NOMO-1 (cell line): ENCODE measurements around the gene FUT8.

Experiments
- DNase-seq, 2 experiments: peaks; one replicate each; lab custom pipeline; 2025; ENCODE audit not compliant: unreplicated experiment in 2 of 2; lab: John Stamatoyannopoulos, UW

Gene FUT8

GRCh38 chr14:65412032-65412846 is at the start of gene FUT8:
Gene FUT8 (plus strand): TSS chr14:65412730. CDS start chr14:65561564, 148,834 bp downstream.
- DNase-seq, result peak; percentile 63 to 74

GRCh38 chr14:65366802-65367565 is 45.5 kb upstream of the FUT8 start:
- peak in 1 of 2 experiments; percentile 24 for DNase-seq

DNA sequence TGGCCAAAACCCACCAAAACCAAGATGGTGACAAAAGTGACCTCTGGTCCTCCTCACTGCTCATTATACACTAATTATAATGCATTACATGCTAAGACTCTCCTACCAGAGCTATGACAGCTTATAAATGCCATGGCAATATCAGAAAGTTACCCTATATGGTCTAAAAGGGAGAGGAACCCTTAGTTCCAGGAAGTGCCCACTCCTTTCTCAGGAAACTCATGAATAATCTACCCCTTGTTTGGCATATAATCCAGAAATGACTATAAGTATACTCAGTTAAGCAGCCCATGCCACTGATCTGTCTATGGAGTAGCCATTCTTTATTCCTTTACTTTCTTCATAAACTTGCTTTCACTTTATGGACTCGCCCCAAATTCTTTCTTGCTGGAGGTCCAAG is 43.0 kb upstream of the FUT8 start:
- DNase-seq, result no peak

DNA sequence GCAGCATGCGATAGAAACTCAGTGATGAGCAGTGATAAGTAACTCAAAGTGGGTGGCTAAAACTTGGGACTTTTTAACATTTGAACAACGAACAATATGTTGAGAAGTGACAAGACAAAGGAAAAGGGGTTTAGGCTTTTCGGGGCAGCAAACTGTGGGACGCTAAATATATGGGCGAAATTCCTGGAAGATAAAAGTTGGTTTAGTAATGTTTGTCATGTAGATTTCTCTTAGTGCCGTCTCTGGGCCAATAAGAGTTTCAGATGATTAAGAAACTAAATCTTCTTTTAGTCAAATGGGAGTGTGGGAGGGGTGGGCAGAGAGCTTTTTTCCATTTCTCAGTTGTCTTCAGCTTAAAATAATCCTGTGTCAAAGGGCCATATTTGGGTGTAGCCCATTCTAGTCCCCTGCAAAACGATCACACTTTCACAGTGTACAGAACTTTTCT is 41.7 kb upstream of the FUT8 start:
- no peak for DNase-seq

DNA sequence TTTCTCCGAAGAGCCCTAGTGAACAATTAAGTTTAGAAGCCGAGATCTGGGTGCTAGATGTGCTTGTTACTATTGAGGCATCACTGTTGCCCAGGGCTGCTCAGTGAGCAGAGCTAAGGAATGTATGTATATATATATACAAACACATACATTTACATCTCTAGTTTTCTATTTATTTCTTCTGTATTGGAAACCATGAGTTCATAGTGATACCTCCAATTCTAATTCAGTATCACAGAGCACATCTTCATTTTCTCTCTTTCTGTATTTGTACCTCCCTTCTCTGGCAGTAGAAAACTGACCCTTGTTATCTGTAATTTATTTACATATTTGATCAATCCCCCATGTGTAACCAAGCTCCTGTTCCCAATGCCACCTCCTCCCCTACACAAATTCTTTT is 40.7 kb upstream of the FUT8 start:
- no peak for DNase-seq

- DNase-seq, result no peak
Measured at GRCh38 chr14:65373016-65373670, 39.4 kb upstream of the FUT8 start.

DNA sequence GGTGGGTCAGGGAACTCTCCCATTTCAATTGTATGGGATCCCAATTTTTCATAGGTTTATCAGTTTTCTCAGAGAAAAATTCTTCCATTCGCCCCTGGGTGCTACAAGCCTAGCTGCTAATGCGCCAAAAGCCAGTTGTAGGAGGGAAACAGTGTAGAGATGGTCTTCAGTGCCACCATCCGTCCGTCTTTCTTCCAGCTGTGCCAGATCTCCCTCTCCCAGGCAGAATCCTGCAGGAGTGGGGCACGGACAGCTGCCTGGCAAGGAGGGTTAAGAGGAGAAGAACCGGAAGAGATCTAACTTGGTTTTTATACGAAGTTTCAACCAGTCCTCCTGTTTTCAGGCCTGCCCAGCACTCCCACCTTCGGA is 38.9 kb upstream of the FUT8 start:
- no peak for DNase-seq

GRCh38 chr14:65377576-65377975 is 35.0 kb upstream of the FUT8 start:
- no peak for DNase-seq

GRCh38 chr14:65382586-65382985 is 29.9 kb upstream of the FUT8 start:
- no peak for DNase-seq

DNA sequence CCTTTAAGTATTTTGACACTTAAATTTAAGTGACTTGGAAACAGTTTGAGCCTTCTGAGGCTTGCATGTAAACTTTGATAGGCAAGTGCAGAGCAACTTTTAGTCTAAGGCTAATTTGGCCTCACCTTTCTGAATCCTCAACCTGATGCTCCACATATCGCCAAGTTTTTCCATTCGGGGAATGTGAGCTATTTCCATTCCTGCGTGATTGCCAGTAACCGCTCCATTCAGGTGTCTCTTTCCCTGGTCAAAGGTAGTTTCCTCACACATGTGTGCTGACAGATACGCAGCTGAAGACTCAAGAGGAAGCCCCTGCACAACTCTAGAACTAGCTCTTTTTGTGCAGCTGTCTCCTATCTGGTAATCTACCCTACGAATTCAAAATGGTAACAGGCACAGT is 25.4 kb upstream of the FUT8 start:
- DNase-seq, result no peak

DNA sequence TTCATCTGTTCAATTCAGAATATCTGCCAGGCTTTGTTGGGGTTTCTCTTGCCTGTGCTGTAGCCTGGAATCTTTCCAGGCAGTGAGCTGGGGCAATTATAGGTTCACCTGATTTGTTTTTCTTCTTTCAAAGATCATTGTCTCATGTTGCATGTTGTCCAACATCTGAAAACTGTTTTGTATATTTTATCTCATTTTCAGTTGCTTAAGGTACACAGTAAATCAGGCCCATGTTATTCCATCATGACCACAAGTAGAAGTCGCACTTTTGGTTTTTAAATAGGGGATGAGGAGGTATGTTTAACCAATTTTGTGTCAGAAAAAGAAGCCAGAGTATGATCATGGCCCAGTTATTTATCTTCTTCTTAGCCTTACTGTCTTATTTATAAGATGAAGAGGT is 24.9 kb upstream of the FUT8 start:
- DNase-seq, result no peak

DNA sequence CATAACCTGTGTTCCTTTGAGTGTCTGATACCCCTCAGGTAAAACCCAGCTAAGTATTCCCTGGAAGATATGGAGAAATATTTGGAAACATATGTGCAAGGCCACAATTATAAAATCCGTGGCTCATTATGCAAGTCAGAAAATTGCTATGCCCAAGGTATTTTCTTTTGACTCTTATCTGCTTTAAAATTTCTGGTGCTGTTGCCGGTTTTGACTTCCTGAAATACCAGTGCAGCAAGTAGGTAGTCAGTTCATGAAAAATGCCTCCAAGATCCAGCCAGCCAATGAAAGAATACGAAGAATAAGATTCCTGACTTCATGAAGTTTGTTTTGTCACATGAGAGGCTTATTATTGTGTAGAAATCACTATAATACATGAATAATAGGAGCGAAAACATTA is 20.2 kb upstream of the FUT8 start:
- no peak for DNase-seq

DNA sequence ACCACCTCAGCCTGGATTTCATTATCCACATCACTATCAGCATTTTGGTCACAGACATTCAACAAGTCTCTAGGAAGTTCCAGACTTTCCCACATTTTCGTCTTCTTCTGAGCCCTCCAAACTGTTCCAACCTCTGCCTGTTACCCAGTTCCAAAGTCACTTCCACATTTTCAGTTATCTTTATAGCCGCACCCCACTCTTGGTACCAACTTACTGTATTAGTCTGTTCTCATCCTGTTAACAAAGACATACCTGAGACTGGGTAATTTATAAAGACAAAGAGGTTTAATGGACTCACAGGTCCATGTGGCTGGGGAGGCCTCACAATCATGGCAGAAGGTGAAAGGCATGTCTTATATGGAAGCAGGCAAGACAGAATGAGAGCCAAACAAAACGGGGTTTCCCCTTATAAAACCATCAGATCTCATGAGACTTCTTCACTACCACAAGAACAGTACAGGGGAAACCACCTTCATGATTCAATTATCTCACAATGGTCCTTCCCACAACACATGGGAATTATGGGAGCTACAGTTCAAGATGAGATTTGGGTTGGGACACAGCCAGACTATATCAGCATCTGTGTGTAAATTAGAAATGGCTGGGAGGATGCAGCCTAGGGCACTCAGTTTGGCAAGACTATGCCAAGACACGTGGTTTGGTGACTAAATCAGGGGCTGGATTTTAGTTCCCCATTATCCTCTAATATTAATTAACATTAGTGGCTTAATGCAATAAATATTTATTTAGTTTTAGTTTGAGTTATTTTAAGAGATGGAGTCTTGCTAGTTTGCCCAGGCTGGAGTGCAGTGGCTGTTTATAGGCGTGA is 16.2 kb upstream of the FUT8 start:
- DNase-seq, result no peak

- DNase-seq, result no peak
Measured at GRCh38 chr14:65403231-65403630, 9.3 kb upstream of the FUT8 start.

- DNase-seq, result no peak
Measured at GRCh38 chr14:65408113-65408512, 4.4 kb upstream of the FUT8 start.

DNA sequence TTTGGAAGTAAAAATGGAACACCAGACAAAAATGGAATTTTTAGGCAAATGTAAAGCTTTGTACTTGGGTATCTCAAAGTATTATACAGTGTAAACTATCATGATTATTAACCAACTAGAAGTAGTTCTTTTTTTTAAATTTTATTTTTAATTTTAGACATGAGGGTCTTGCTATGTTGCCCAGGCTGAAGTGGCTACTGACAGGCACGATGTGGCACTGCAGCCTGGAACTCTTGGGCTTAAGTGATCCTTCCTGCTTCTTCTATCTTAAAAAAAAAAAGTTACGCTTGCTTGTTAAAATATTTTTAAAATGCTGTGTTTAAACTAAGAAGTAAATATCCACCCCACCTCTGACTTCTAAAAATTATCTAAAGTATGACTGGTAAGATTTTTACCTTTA is 1.9 kb upstream of the FUT8 start:
- no peak for DNase-seq

DNA sequence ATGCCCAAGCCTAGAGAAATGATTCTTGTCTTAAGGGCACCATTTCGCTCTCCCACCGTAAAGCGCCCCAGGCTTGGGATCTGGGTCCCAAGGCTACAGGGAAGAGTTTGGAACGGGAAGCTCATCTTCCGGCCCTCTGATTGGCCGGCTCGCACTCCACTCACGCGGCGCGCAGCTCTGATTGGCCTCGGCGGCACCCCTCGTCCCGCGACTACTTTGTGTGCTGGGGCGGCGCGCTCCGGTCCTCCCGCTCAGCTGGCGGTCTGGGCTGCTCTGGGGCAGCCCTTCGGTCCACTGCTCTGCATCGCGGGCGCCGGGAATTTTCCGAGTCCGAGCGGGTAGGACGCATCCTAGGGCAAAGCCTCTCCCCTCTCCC is 886 bp upstream of the FUT8 start:
- peak; percentile 47 to 74 for DNase-seq

DNA sequence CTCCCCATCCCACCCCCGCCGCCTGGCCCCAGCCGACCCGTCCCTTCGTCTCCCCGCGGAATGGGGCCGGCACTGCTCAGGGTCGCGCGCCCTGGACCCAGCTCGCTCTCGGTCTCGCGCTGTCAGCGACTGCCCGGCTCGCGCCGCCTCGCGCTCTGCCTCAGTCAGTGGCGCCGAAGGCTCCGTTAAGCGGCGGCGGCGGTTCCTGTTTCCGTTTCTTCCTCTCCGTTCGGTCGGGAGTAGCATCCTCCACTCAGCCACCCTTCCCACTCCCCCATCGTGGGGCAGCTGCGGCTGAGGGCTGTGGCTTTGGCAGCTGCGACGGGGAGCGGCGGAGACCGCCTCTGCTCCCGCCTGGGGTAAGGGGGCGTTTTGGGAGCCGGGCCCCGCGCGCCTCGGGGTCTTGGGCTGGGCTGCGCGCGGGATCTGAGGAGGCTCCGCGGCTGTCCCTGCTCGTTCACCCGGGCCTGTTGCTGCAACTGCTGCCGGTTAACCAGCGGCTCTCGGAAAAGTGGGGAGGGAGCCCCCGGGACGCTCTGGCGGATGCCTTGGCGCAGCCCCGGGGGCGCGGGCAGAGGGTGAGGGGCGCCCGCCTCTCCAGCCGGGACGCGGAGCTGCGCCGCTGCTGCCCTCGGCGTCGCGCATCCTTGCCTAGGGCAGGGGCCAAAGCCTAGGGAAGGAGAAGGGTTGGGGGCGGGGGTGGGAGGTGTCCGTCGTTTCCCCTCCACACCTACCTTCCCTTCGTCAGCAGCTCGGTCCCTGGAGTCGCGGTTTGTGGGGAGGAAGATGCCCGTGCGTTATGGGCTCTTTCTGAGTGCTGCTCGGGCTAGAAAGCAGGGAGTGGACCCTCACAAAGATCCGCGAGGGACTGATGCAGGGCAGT is 567 bp downstream of the FUT8 start:
- DNase-seq, result peak; percentile 46 to 52

DNA sequence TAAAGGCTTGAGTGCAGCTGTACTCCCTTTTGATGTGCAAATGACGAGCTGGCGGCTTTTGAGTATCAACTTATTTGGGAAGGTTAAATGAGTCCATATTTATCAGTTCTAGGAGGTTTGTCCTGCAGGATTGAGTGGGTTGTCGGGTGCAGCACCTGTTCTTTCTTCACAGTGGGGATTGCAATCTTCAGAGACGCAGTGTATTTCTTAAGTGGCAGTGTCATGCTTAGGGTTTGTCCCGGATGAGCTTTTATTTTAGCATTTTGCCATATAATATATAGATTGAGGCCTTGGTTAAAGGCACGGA is 1.2 kb downstream of the FUT8 start:
- DNase-seq, result no peak
